GM19455 (cell line): Measurements from ENCODE around the gene MCM9.
"Not testable (repeated sequence)": the region's sequence is repeated elsewhere in the genome, so short reads cannot be mapped to it uniquely, and the experiment has no call there.

Source experiments
- ATAC-seq: cut with Tn5 transposase; IDR thresholded peaks from one replicate; pipeline ENCODE4 v1.9.1; 2021; ENCODE audit not compliant: unreplicated experiment

The MCM9 gene

DNA sequence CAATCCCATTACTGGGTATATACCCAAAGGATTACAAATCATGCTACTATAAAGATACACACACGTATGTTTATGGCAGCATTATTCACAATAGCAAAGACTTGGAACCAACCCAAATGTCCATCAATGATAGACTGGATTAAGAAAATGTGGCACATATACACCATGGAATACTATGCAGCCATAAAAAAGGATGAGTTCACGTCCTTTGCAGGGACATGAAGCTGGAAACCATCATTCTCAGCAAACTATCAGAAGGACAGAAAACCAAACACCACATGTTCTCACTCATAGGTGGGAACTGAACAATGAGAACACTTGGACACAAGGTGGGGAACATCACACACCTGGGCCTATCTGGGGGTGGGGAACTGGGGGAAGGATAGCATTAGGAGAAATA lies 66.1 kb downstream of the MCM9 start:
- not testable (repeated sequence) for ATAC-seq

GRCh38 chr6:118867181-118867580 lies 67.8 kb downstream of the MCM9 start:
- ATAC-seq, result no peak

DNA sequence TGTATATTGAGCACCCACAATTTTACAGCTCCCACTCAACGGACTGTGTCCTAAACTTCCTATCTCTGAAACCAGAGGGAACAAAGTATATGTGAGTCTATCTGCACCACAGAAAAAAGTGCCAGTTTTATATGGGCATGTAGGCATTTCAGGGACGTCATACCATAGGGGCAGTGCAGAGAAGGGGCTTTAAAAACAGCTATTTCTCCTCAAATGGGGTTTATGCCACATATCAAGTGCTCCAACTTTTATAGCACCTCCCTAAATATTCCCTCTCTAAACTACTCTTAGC lies 69.9 kb downstream of the MCM9 start:
- no peak for ATAC-seq

DNA sequence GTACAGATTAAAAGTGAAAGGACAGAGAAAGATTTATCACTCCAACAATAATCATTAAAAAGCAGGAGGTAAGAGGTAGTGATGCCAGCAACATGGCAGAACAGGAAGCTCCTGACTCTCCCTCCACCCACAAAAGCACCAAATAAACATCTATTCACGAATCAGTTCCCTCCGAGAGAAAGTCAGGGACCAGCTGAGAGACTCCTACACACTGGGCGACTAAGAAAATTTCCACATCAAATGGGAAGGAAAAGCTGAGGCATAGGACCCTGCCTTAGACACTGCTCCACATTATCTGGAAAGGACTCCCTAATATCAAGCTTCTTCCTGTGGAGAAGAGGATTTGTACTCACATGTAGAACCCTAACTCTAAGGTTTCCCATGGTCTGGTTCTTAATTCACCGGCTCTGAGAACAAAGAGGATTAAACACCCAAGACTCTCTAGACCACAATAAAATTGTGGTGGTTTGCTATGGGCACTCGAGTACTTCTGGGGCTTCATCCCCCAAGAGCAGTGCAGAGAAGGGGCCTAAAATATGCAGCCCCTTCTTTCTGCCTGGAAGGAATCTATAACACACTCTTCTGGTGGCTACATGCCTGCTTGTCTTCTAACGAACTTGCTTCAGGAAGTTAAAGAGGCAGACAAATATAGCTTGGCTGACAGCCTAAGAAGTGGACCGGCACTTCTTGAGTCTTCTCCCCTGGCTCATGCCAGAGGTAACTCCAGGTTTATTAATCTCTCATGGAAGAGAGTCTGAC lies 70.4 kb downstream of the MCM9 start:
- ATAC-seq, result no peak

DNA sequence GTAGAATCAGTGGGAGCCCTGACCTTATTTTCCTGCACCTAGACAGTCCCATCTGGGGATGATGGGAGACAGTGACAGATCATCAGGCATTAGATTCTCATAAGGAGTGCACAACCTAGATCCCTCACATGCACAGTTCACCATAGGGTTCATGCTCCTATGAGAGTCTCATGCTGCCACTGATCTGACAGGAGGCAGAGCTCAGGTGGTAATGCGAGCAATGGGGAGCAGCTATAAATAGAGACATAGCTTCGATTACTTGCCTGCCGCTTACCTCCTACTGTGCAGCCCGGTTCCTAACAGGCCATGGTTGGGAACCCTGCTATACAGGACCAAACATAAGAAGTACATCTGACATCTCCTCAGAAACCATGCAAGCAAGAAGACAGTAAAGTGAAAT lies 72.5 kb downstream of the MCM9 start:
- ATAC-seq, result no peak

DNA sequence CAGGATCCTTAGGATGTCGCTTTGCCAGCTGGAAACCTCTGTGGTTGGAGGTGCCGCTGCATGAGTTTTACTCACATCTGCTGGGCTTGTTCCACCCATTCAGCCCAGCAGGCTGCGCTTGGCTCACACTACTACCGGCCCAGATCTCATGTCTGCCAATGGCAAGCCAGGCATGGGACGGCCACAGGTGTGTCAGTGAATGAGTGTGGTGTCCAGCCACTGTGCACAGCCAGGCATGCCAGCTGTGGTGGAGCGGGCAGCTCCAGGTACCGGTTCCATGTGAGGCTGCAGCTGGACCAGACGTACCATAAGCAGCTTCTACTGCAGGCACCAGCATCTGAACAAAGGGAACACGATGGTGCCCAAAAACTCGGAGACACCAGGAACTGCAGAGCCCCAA lies 74.1 kb downstream of the MCM9 start:
- no peak for ATAC-seq

GRCh38 chr6:118860363-118860762 lies 74.6 kb downstream of the MCM9 start:
- ATAC-seq, result no peak

GRCh38 chr6:118859517-118860064 lies 75.4 kb downstream of the MCM9 start:
- no peak for ATAC-seq

DNA sequence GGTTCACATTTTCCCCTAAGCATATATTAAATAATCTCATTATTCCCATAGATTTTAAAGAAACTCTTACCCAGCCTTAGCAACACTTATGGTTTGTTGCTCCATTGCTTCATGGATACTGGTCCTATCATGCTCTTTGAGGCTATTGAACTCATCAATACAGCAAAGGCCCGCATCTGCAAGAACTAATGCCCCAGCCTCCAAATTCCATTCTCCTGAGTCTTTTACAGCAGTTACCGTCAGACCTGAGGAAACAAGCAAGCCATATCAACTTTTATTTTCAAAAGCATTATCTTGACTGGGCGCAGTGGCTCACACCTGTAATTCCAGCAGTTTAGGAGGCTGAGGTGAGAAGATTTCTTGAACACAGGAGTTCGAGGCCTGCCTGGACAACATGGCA lies 78.7 kb downstream of the MCM9 start:
- no peak for ATAC-seq

DNA sequence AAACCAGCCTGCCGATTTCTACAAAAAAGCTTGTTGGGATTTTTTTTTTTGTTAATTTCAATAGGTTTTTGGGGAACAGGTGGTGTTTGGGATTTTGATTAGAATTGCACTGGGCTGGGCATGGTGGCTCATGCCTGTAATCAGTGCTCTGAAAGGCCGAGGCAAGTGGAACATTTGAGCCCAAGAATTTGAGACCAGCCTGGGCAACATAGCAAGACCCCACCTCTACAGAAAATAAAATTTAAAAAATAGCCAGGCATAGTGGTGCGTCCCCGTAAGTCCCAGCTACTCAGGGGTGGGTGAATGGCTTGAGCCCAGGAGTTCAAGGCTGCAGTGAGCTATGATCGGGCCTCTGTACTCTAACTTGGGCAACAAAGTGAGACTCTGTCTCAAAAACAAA lies 81.6 kb downstream of the MCM9 start:
- ATAC-seq, result no peak

DNA sequence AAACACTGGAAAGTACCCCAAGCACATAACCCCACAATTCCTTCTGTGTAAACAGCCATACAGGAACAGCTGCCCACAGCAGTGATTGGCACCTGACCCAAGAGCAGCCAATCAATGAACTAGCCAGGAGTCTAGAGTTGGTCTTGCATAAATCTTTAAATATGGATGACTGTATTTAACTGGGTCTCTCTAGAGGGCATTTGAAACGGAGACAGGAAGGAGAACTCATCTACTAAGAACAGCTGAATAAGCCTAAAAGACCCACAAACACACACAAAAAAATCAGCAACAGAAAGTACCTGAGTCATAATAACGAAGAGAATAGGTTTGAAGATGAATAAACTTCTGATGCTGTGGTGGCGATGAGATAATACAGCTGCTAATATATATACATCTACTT lies 90.0 kb downstream of the MCM9 start:
- ATAC-seq, result peak; percentile 67

GRCh38 chr6:118843685-118844390 lies 91.1 kb downstream of the MCM9 start:
- peak; percentile 84 for ATAC-seq

DNA sequence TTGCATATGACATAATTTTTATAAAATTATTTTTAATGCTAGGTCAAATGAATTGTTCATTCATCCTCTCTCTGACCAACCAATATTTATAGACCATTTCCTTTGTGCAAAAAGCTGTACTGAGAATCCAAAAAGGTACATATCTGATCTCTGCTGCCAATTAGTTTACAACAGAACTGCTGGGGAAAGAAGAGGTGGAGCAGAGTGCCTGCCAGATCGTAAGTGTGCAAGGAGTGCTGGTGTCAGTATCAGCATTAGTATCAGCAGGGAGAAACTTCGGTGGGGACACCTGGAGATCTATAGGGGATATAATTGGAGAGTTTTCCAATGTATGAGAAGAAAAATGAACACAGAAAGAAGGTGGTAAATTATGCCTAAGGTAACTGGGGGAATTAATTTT lies 104.3 kb downstream of the MCM9 start:
- no peak for ATAC-seq

- ATAC-seq, result no peak
Observed at GRCh38 chr6:118829817-118830478, 105.0 kb downstream of the MCM9 start.

GRCh38 chr6:118826096-118826495 lies 108.9 kb downstream of the MCM9 start:
- no peak for ATAC-seq

- no peak for ATAC-seq
Observed at GRCh38 chr6:118825661-118826060, 109.3 kb downstream of the MCM9 start.

DNA sequence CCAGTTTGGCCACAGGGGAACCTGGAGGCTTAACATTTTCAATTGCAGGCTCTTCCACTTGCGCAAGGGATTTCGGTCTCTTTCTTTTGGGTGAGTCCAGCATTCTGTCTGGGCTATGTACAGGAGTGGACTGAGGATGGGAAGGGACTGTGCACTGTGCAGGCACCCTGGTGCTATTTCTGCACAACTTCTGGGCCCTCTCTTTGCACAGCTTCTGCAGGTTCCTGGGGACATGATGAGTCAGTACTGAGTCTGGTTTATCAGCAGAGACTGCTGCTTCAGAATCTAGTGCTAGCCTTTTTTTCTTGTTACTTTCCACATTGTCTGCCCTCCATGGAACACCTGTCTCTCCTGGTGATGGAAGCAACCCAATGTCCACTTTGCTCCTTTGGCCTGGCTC lies 119.5 kb downstream of the MCM9 start:
- no peak for ATAC-seq

GRCh38 chr6:118813775-118814174 lies 121.2 kb downstream of the MCM9 start:
- no peak for ATAC-seq

DNA sequence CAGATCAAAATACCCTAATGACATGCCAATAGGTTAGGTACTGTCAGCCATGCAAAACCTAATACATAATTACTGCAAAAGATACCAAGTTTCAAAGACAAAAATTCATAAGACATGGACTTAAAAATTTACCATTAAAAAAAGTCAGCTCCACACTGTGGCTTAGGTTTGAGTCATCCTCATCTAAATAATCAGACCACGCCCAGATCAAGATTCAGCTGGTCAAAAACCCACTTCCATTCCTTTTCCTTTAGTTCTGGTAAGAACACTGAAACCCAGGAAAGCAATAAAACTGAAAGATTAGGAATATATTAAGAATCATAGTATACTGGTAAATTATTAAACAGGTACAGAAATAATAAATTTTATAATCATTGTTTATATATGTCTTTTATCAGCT lies 122.0 kb downstream of the MCM9 start:
- no peak for ATAC-seq

- ATAC-seq, result peak; percentile 92
Observed at GRCh38 chr6:118810420-118811027, 124.4 kb downstream of the MCM9 start.

DNA sequence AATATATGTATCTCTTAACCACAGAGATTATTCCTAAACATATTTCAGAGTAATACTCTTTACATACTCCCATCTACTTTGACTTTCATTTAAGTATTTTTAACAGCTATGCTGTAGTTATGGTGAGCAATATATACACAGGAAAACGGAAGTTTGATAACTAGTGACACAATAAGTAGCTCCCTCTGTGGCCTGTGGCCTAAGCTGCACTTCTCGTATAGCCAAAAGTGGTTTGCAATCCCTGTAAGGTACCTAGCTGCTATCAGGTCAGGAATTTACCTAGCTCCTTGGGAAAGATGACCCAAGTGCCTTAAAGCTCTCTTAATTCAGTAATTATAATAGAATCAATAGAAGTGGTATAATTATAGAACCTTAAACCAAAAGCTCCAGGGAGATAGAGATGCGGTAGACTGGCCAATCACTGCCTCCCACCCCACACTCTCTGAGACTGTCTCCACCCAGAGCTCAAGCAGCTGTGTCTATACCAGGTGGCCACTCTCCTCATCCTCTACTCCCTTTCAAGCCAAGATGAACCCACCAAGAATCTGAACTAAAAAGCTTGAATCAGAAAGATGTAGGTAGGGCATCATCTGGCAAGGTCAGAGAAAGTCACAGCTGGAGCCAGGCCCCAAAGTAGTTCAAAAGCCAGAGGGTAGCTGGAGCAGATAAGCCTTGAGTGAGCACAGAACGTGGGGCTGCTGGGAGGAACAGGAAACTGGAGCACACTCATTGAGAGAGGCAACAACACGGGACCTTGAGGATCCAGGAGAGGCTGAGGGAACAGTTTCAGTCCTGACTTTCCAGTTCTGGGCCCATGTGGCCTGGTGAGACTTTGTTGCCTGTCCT lies 125.9 kb downstream of the MCM9 start:
- peak; percentile 46 for ATAC-seq
